Measurements from ENCODE around the gene CDH12.
"Not testable (repeated sequence)": the region's sequence is repeated elsewhere in the genome, so short reads cannot be mapped to it uniquely, and the experiment has no call there.

Gene CDH12

GRCh38 chr5:22611327-22611726 lies 241.8 kb downstream of the CDH12 start:
- H3K27me3 ChIP-seq (ENCODE audit: low read depth) = no peaks in the 10 kb centered on the region
- in situ Hi-C loops (cut with MboI; ENCODE audit: low sequenced_read_pairs) = no loop called here
- no peak overlapping the region for H3K4me3 ChIP-seq
- no peaks in the 10 kb centered on the region for H3K9me3 ChIP-seq
- DNase-seq (ENCODE audit: low spot score in 2 of 2) = no peak
- no peaks in the 10 kb centered on the region for H3K36me3 ChIP-seq (replicated peaks)
- no peaks in the 10 kb centered on the region for H3K4me1 ChIP-seq

- H3K27me3 ChIP-seq (ENCODE audit: low read depth); H3K4me3 ChIP-seq; H3K9me3 ChIP-seq; H3K4me1 ChIP-seq; H3K36me3 ChIP-seq (replicated peaks); DNase-seq (ENCODE audit: low spot score in 2 of 2); in situ Hi-C loops (cut with MboI; ENCODE audit: low sequenced_read_pairs): not testable (repeated sequence)
Measured at GRCh38 chr5:22607498-22607897, 245.6 kb downstream of the CDH12 start.

GRCh38 chr5:22605473-22605872 lies 247.7 kb downstream of the CDH12 start:
- Histone ChIP-seq H3K27me3 (ENCODE audit: low read depth) (no peaks in the 10 kb centered on the region; the same call in 1 of the 2 replicates), H3K4me3 (no peak overlapping the region), H3K9me3 (no peaks in the 10 kb centered on the region), H3K36me3 (replicated peaks) (no peaks in the 10 kb centered on the region), H3K4me1 (no peaks in the 10 kb centered on the region)
- in situ Hi-C loops (cut with MboI; ENCODE audit: low sequenced_read_pairs) = no loop called here
- no peak for DNase-seq (ENCODE audit: low spot score in 2 of 2)

GRCh38 chr5:22604711-22605110 lies 248.4 kb downstream of the CDH12 start:
- Histone ChIP-seq H3K4me1 (no peaks in the 10 kb centered on the region), H3K36me3 (replicated peaks) (no peaks in the 10 kb centered on the region), H3K4me3 (no peak overlapping the region), H3K27me3 (ENCODE audit: low read depth) (no peaks in the 10 kb centered on the region; the same call in 1 of the 2 replicates), H3K9me3 (no peaks in the 10 kb centered on the region)
- in situ Hi-C loops (cut with MboI; ENCODE audit: low sequenced_read_pairs) = no loop called here
- DNase-seq (ENCODE audit: low spot score in 2 of 2) = no peak

- in situ Hi-C loops (cut with MboI; ENCODE audit: low sequenced_read_pairs) = no loop called here
- H3K9me3 ChIP-seq = no peaks in the 10 kb centered on the region
- no peak overlapping the region for H3K4me3 ChIP-seq
- H3K4me1 ChIP-seq = no peaks in the 10 kb centered on the region
- H3K36me3 ChIP-seq (replicated peaks) = no peaks in the 10 kb centered on the region
- H3K27me3 ChIP-seq (ENCODE audit: low read depth) = no peaks in the 10 kb centered on the region; the same call in 1 of the 2 replicates
- no peak for DNase-seq (ENCODE audit: low spot score in 2 of 2)
Measured at GRCh38 chr5:22598796-22599195, 254.3 kb downstream of the CDH12 start.

- Histone ChIP-seq H3K9me3 (no peaks in the 10 kb centered on the region), H3K27me3 (ENCODE audit: low read depth) (no peaks in the 10 kb centered on the region), H3K36me3 (replicated peaks) (no peaks in the 10 kb centered on the region), H3K4me1 (no peaks in the 10 kb centered on the region), H3K4me3 (no peak overlapping the region)
- in situ Hi-C loops (cut with MboI; ENCODE audit: low sequenced_read_pairs) = no loop called here
- no peak for DNase-seq (ENCODE audit: low spot score in 2 of 2)
Measured at GRCh38 chr5:22596404-22596970, 256.7 kb downstream of the CDH12 start.

GRCh38 chr5:22594491-22594890 lies 258.7 kb downstream of the CDH12 start:
- Histone ChIP-seq H3K4me3 (no peak overlapping the region), H3K36me3 (replicated peaks) (no peaks in the 10 kb centered on the region), H3K27me3 (ENCODE audit: low read depth) (no peaks in the 10 kb centered on the region), H3K4me1 (no peaks in the 10 kb centered on the region), H3K9me3 (no peaks in the 10 kb centered on the region)
- in situ Hi-C loops (cut with MboI; ENCODE audit: low sequenced_read_pairs) = no loop called here
- DNase-seq (ENCODE audit: low spot score in 2 of 2) = no peak

- in situ Hi-C loops (cut with MboI; ENCODE audit: low sequenced_read_pairs) = no loop called here
- no peaks in the 10 kb centered on the region for H3K9me3 ChIP-seq
- H3K36me3 ChIP-seq (replicated peaks) = no peaks in the 10 kb centered on the region
- H3K4me3 ChIP-seq = no peak overlapping the region
- no peaks in the 10 kb centered on the region for H3K27me3 ChIP-seq (ENCODE audit: low read depth)
- no peaks in the 10 kb centered on the region for H3K4me1 ChIP-seq
- DNase-seq (ENCODE audit: low spot score in 2 of 2) = no peak
Measured at GRCh38 chr5:22593592-22593991, 259.6 kb downstream of the CDH12 start.

GRCh38 chr5:22591461-22591860 lies 261.7 kb downstream of the CDH12 start:
- Histone ChIP-seq H3K4me1 (no peaks in the 10 kb centered on the region), H3K4me3 (no peak overlapping the region), H3K27me3 (ENCODE audit: low read depth) (no peaks in the 10 kb centered on the region), H3K9me3 (no peaks in the 10 kb centered on the region), H3K36me3 (replicated peaks) (no peaks in the 10 kb centered on the region)
- in situ Hi-C loops (cut with MboI; ENCODE audit: low sequenced_read_pairs) = no loop called here
- DNase-seq (ENCODE audit: low spot score in 2 of 2) = no peak

- in situ Hi-C loops (cut with MboI; ENCODE audit: low sequenced_read_pairs) = no loop called here
- no peaks in the 10 kb centered on the region for H3K27me3 ChIP-seq (ENCODE audit: low read depth)
- H3K36me3 ChIP-seq (replicated peaks) = no peaks in the 10 kb centered on the region
- no peak for DNase-seq (ENCODE audit: low spot score in 2 of 2)
- H3K9me3 ChIP-seq = no peaks in the 10 kb centered on the region
- no peak overlapping the region for H3K4me3 ChIP-seq
- no peaks in the 10 kb centered on the region for H3K4me1 ChIP-seq
Measured at GRCh38 chr5:22590677-22591268, 262.4 kb downstream of the CDH12 start.

- in situ Hi-C loops (cut with MboI; ENCODE audit: low sequenced_read_pairs) = no loop called here
- no peaks in the 10 kb centered on the region for H3K4me1 ChIP-seq
- H3K4me3 ChIP-seq = no peak overlapping the region
- H3K27me3 ChIP-seq (ENCODE audit: low read depth) = no peaks in the 10 kb centered on the region
- no peaks in the 10 kb centered on the region for H3K9me3 ChIP-seq
- no peaks in the 10 kb centered on the region for H3K36me3 ChIP-seq (replicated peaks)
- no peak for DNase-seq (ENCODE audit: low spot score in 2 of 2)
Measured at GRCh38 chr5:22577711-22578110, 275.4 kb downstream of the CDH12 start.

GRCh38 chr5:22577006-22577405 lies 276.1 kb downstream of the CDH12 start:
- DNase-seq (ENCODE audit: low spot score in 2 of 2) = no peak
- in situ Hi-C loops (cut with MboI; ENCODE audit: low sequenced_read_pairs) = no loop called here
- Histone ChIP-seq H3K4me1 (no peaks in the 10 kb centered on the region), H3K4me3 (no peak overlapping the region), H3K36me3 (replicated peaks) (no peaks in the 10 kb centered on the region), H3K27me3 (ENCODE audit: low read depth) (no peaks in the 10 kb centered on the region), H3K9me3 (no peaks in the 10 kb centered on the region)

GRCh38 chr5:22572941-22573340 lies 280.2 kb downstream of the CDH12 start:
- in situ Hi-C loops (cut with MboI; ENCODE audit: low sequenced_read_pairs) = no loop called here
- H3K27me3 ChIP-seq (ENCODE audit: low read depth) = no peaks in the 10 kb centered on the region
- no peak overlapping the region for H3K4me3 ChIP-seq
- no peaks in the 10 kb centered on the region for H3K9me3 ChIP-seq
- no peaks in the 10 kb centered on the region for H3K4me1 ChIP-seq
- no peak for DNase-seq (ENCODE audit: low spot score in 2 of 2)
- no peaks in the 10 kb centered on the region for H3K36me3 ChIP-seq (replicated peaks)

GRCh38 chr5:22567983-22568382 lies 285.2 kb downstream of the CDH12 start:
- H3K36me3 ChIP-seq (replicated peaks) = no peaks in the 10 kb centered on the region
- in situ Hi-C loops (cut with MboI; ENCODE audit: low sequenced_read_pairs) = no loop called here
- DNase-seq (ENCODE audit: low spot score in 2 of 2) = no peak

GRCh38 chr5:22560147-22560546 lies 293.0 kb downstream of the CDH12 start:
- DNase-seq (ENCODE audit: low spot score in 2 of 2) = no peak
- no peaks in the 10 kb centered on the region for H3K36me3 ChIP-seq (replicated peaks)
- no peaks in the 10 kb centered on the region for H3K9me3 ChIP-seq
- in situ Hi-C loops (cut with MboI; ENCODE audit: low sequenced_read_pairs) = no loop called here
- H3K4me1 ChIP-seq = no peaks in the 10 kb centered on the region
- no peak overlapping the region for H3K4me3 ChIP-seq
- H3K27me3 ChIP-seq (ENCODE audit: low read depth) = no peaks in the 10 kb centered on the region

More at GRCh38 chr5:22567983-22568382, 285.2 kb downstream of the CDH12 start:
- Histone ChIP-seq H3K27me3 (ENCODE audit: low read depth) (no peaks in the 10 kb centered on the region), H3K4me1 (no peaks in the 10 kb centered on the region), H3K4me3 (no peak overlapping the region), H3K9me3 (no peaks in the 10 kb centered on the region)
